ENCODE results near the gene SFMBT2. TPM values are rescaled to one million over a fixed set of nuclear protein-coding genes. Genes with fewer than 3 reads are reported as not detected.

The SFMBT2 gene
- total and polyA plus RNA-seq, 2 of the 4 experiments (the other 2 are of a cell fraction): 0.70 to 1.3 TPM

DNA sequence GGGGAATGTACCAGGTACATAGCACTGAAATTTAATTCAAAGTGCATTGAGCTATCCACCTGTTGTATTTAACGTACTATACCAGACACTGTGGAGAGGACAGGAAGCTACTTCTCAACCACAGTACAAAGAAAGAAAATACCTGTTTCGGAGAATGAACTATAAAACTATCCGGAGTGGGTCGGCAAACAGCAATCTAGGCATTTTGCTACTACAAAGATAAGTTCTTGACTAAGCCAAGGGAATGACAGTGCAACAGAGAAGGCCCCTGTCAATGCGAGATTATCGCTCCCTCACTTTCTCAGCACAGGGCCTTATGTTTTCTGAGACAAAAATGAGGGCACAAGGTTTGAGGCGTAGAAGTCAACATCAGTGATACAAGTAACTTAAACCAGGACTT, 27.4 kb downstream of the SFMBT2 start:
- CTCF ChIA-PET: interaction anchor here (1.2 kb wide), 1 partner anchor 13 kb away, joined by 4 read pairs; no protein-coding TSS in a partner anchor
- no peak overlapping the region for H2BK5ac ChIP-seq (ENCODE audit: low read depth, low read length, poor library complexity, severe bottlenecking)
- no peaks in the 10 kb centered on the region; the same call in none of the 2 replicates for H4K20me1 ChIP-seq (ENCODE audit: insufficient read depth, low read length)
- ATAC-seq (ENCODE audit: low read depth): no peak
- no TSS peak for BruUV-seq (replicated peaks)
- TF ChIP-seq RCOR1 (IDR thresholded peaks at IDR 0.05; ENCODE audit: insufficient replicate concordance, low read length) (no peak), MXI1 (IDR thresholded peaks at IDR 0.05; ENCODE audit: borderline replicate concordance, low read depth, low read length) (no peak), MAFK (IDR thresholded peaks at IDR 0.05; ENCODE audit: low read depth, low read length) (no peak)
- H2AFZ ChIP-seq (replicated peaks; ENCODE audit: low read length, poor library complexity): no peak overlapping the region
- in situ Hi-C loops (cut with MboI; ENCODE audit: low sequenced_read_pairs) (no loop called here), intact Hi-C loops (cut with micrococcal nuclease) (no loop called here), dilution Hi-C loops (cut with HindIII; ENCODE audit: low sequenced_read_pairs, unreplicated experiment) (no loop called here)
- no peak overlapping the region for H3K9ac ChIP-seq (ENCODE audit: low read depth, low read length)
- no peak overlapping the region for H3K18ac ChIP-seq (ENCODE audit: low read depth, low read length)
- H3K4me1 ChIP-seq (ENCODE audit: control insufficient read depth, insufficient read depth, low read length): peaks cover 4% of the 10 kb centered on the region; the same call in 1 of the 2 replicates
- no peak overlapping the region for H2AK5ac ChIP-seq (ENCODE audit: low read depth, low read length)
- no peak overlapping the region for H3K14ac ChIP-seq (replicated peaks; ENCODE audit: low read depth, low read length)
- H3K4me3 ChIP-seq (ENCODE audit: insufficient read depth, low read depth, low read length): no peak overlapping the region
- H3K79me1 ChIP-seq (ENCODE audit: low read depth in 1 of 2, low read length in 2 of 2): no peaks in the 10 kb centered on the region
- no peak overlapping the region for H4K5ac ChIP-seq (ENCODE audit: low read depth, low read length)
- H2BK20ac ChIP-seq (ENCODE audit: low read depth, low read length): no peak overlapping the region
- H3K23ac ChIP-seq (ENCODE audit: low read depth, low read length): no peak overlapping the region
- peaks cover 2% of the 10 kb centered on the region; the same call in 1 of the 2 replicates for H3K9me1 ChIP-seq (ENCODE audit: insufficient read depth, low read length)
- H3K9me3 ChIP-seq (ENCODE audit: control insufficient read depth, insufficient read depth, low read length): 0 out of 2 replicates have a peak, but pooled peaks cover 3% of the 10 kb centered on the region
- H3K4ac ChIP-seq (ENCODE audit: low read depth, low read length): no peak overlapping the region
- no peak overlapping the region for H3K4me2 ChIP-seq (ENCODE audit: low read depth, low read length)
- no peak overlapping the region for H2AK9ac ChIP-seq (replicated peaks; ENCODE audit: low read depth, low read length, poor library complexity)
- no peak overlapping the region for H3K27ac ChIP-seq (ENCODE audit: insufficient read depth, low read length)
- no peak for DNase-seq
- H2BK15ac ChIP-seq (ENCODE audit: low read depth, low read length): no peak overlapping the region
- H4K91ac ChIP-seq (ENCODE audit: insufficient read depth, low read depth, low read length): no peak overlapping the region
- H3K56ac ChIP-seq (ENCODE audit: extremely low read depth, insufficient read depth, low read length): no peak overlapping the region
- WGBS, 2 experiments (ENCODE audit: extremely low coverage in 2 of 2, insufficient read length in 1 of 2): 100% methylated on average over 1 of the region's 7 CpGs; no CpG with 5 or more reads in 1 of the 2 experiments
- H2BK120ac ChIP-seq (ENCODE audit: low read depth, low read length): no peak overlapping the region
- POLR2A ChIA-PET (ENCODE audit: unreplicated experiment): no interaction called here
- no peaks in the 10 kb centered on the region for H3K27me3 ChIP-seq (ENCODE audit: control insufficient read depth, insufficient read depth, low read length)
- no peak overlapping the region for H4K8ac ChIP-seq (ENCODE audit: low read depth in 2 of 2, low read length in 2 of 2)
- no peaks in the 10 kb centered on the region for H3K36me3 ChIP-seq (ENCODE audit: control insufficient read depth, insufficient read depth, low read length)

All from IMR-90 (cell line).